TTC549 (cell line): ENCODE results near the gene GPR35.

Source experiments
- FAIRE-seq: peaks from 2 replicates; lab custom pipeline; 2012; peaks lifted over from hg19 to GRCh38; lab: Jason Lieb, UNC

The GPR35 gene

GRCh38 chr2:240589850-240590525 is 35.3 kb upstream of the GPR35 start:
- no peak for FAIRE-seq

- no peak for FAIRE-seq
Observed at GRCh38 chr2:240590681-240591111, 34.6 kb upstream of the GPR35 start.

- no peak for FAIRE-seq
Observed at GRCh38 chr2:240591226-240591625, 34.1 kb upstream of the GPR35 start.

GRCh38 chr2:240591784-240592183 is 33.5 kb upstream of the GPR35 start:
- FAIRE-seq: no peak

GRCh38 chr2:240593026-240593702 is 32.1 kb upstream of the GPR35 start:
- FAIRE-seq: no peak

- no peak for FAIRE-seq
Observed at GRCh38 chr2:240593703-240594451, 31.4 kb upstream of the GPR35 start.

- FAIRE-seq: no peak
Observed at GRCh38 chr2:240594511-240595380, 30.5 kb upstream of the GPR35 start.

GRCh38 chr2:240595381-240596079 is 29.8 kb upstream of the GPR35 start:
- no peak for FAIRE-seq

- no peak for FAIRE-seq
Observed at GRCh38 chr2:240596080-240596460, 29.2 kb upstream of the GPR35 start.

- FAIRE-seq: no peak
Observed at GRCh38 chr2:240596491-240596931, 28.8 kb upstream of the GPR35 start.

- no peak for FAIRE-seq
Observed at GRCh38 chr2:240597054-240597418, 28.2 kb upstream of the GPR35 start.

GRCh38 chr2:240597419-240598181 is 27.7 kb upstream of the GPR35 start:
- no peak for FAIRE-seq

- FAIRE-seq: no peak
Observed at GRCh38 chr2:240598311-240598911, 26.9 kb upstream of the GPR35 start.

GRCh38 chr2:240599141-240599583 is 26.1 kb upstream of the GPR35 start:
- FAIRE-seq: no peak

GRCh38 chr2:240600451-240600961 is 24.8 kb upstream of the GPR35 start:
- FAIRE-seq: no peak

GRCh38 chr2:240601061-240601830 is 24.0 kb upstream of the GPR35 start:
- no peak for FAIRE-seq

GRCh38 chr2:240601831-240602160 is 23.5 kb upstream of the GPR35 start:
- FAIRE-seq: no peak

- FAIRE-seq: no peak
Observed at GRCh38 chr2:240602266-240603050, 22.8 kb upstream of the GPR35 start.
